PC-3 (cell line): ENCODE data around the gene CEACAM5. TPM values are rescaled to one million over a fixed set of nuclear protein-coding genes. Genes with fewer than 3 reads are reported as not detected.
"Not testable (repeated sequence)": the region's sequence is repeated elsewhere in the genome, so short reads cannot be mapped to it uniquely, and the experiment has no call there.

ENCODE experiments used
- ATAC-seq: fragments of 200-7000 bp; cut with Tn5 transposase; 2 replicates; pipeline ENCODE4 v1.9.1; 2020; ENCODE audit warnings: mild to moderate bottlenecking, moderate library complexity
- BruUV-seq: library from RNA; stranded (reverse); fragments of 400-500 nt; replicated peaks from 2 replicates; lab custom pipeline; 2021; lab: Mats Ljungman, UMichigan
- CTCF ChIA-PET: fragments of 300-600 bp; sonication (Branson Sonifier 250); formaldehyde crosslinking; loops from one replicate; lab custom pipeline; 2022; ENCODE audit warnings: antibody characterized with exemption; lab: Charles Lee
- POLR2A ChIA-PET: fragments of 300-600 bp; sonication (Branson Sonifier 250); formaldehyde crosslinking; loops from one replicate; lab custom pipeline; 2022; ENCODE audit warnings: antibody characterized with exemption; ENCODE audit not compliant: unreplicated experiment; lab: Charles Lee
- DNase-seq: peaks from one replicate; pipeline ENCODE4 v3.0.0-alpha.2; 2015
- H2AFZ ChIP-seq: fragments of 300-600 bp; sonication (generic); 2 replicates; pipeline ENCODE4 v1.6.0; 2016; ENCODE audit warnings: antibody characterized with exemption, low read length
- H3F3A ChIP-seq: fragments of 300-600 bp; sonication (generic); one replicate; pipeline ENCODE4 v1.6.0; 2017; ENCODE audit warnings: antibody characterized with exemption, low read length, control low read depth, mild to moderate bottlenecking; ENCODE audit not compliant: unreplicated experiment
- H3K27ac ChIP-seq: fragments of 300-600 bp; sonication (generic); 2 replicates; pipeline ENCODE4 v1.5.1; 2016; ENCODE audit warnings: mild to moderate bottlenecking, low read length
- H3K27me3 ChIP-seq: fragments of 300-600 bp; sonication (generic); 2 replicates; pipeline ENCODE4 v1.6.1; 2016; ENCODE audit warnings: low read length, mixed read lengths
- H3K36me3 ChIP-seq: fragments of 300-600 bp; sonication (generic); 2 replicates; pipeline ENCODE4 v1.6.1; 2016; ENCODE audit warnings: low read depth, mixed run types, low read length, mixed read lengths
- H3K4me1 ChIP-seq: fragments of 300-600 bp; sonication (generic); 2 replicates; pipeline ENCODE4 v1.5.1; 2016; ENCODE audit warnings: low read length; ENCODE audit not compliant: insufficient read depth
- H3K4me2 ChIP-seq: fragments of 300-600 bp; sonication (generic); 2 replicates; pipeline ENCODE4 v1.6.0; 2016; ENCODE audit warnings: low read length
- H3K4me3 ChIP-seq: fragments of 300-600 bp; sonication (generic); 2 replicates; pipeline ENCODE4 v1.5.1; 2016; ENCODE audit warnings: mild to moderate bottlenecking, low read length, mixed read lengths
- H3K79me2 ChIP-seq: fragments of 300-600 bp; sonication (generic); 2 replicates; pipeline ENCODE4 v1.6.1; 2017; ENCODE audit warnings: low read length, mixed read lengths
- H3K9ac ChIP-seq: fragments of 300-600 bp; sonication (generic); 2 replicates; pipeline ENCODE4 v1.6.0; 2016; ENCODE audit warnings: mild to moderate bottlenecking, low read length
- H3K9me2 ChIP-seq: fragments of 300-600 bp; sonication (generic); replicated peaks from 2 replicates; pipeline ENCODE4 v1.6.1; 2016; ENCODE audit warnings: mixed run types, low read length, mixed read lengths
- H3K9me3 ChIP-seq: fragments of 300-600 bp; sonication (generic); 2 replicates; pipeline ENCODE4 v1.6.1; 2016; ENCODE audit warnings: low read length, mixed read lengths
- H4K20me1 ChIP-seq: fragments of 300-600 bp; sonication (generic); 2 replicates; pipeline ENCODE4 v1.6.1; 2016; ENCODE audit warnings: low read length, mixed read lengths
- EZH2 ChIP-seq: fragments of 300-600 bp; sonication (generic); IDR thresholded peaks from one replicate; pipeline ENCODE4 v1.6.1; 2017; ENCODE audit warnings: antibody characterized with exemption, mild to moderate bottlenecking, low read length; ENCODE audit not compliant: unreplicated experiment
- EZH2phosphoT487 ChIP-seq: fragments of 300-600 bp; sonication (generic); IDR thresholded peaks from 2 replicates; pipeline ENCODE4 v1.6.1; 2018; ENCODE audit warnings: mild to moderate bottlenecking, antibody characterized with exemption, low read length, borderline replicate concordance
- intact Hi-C: fragments of 100-400 bp; cut with micrococcal nuclease; formaldehyde crosslinking; loops from 2 replicates; pipeline ENCODE4 v1.9.0; 2023
- total RNA-seq: library from RNA; depleted of rRNA; stranded (reverse); fragments of >200 nt; gene quantifications from 2 replicates; pipeline ENCODE4 v1.2.3, GENCODE V29; 2014
- TF ChIP-seq, protein P1 (sequence below): fragments of 300-600 bp; sonication (generic); conservative IDR thresholded peaks from 2 replicates; pipeline ENCODE4 v1.5.1; 2017; ENCODE audit warnings: antibody characterized with exemption, low read depth, mild to moderate bottlenecking, low read length

The CEACAM5 gene
- total RNA-seq, 1 experiment from 2014 or later = 2.8 TPM

DNA sequence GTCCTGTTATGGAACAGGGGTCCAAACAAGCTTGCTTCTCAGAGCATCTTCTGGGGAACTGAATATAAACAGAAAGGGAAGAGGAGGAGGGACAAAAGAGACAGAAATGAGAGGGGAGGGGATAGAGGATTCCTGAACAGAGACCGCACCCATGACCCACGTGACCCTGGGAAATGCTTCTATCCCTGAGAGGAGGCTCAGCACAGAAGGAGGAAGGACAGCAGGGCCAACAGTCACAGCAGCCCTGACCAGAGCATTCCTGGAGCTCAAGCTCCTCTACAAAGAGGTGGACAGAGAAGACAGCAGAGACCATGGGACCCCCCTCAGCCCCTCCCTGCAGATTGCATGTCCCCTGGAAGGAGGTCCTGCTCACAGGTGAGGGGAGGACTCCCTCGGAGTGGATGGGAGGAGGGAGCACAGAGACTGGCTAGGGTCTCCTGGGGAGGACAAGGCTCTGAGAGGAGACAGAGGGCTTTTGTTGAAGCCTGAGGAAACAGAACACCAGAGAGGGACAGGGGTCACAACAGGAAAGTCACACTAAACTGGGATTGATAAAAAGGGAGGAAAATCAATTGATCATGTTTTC lies 47.0 kb downstream of the CEACAM5 start, which contains the start of gene CEACAM6:
TSS of gene CEACAM6 (plus strand) at position 203 of the 586 bp plus-strand sequence. CDS start at position 312, 109 bp downstream.
- peak within 1 kb of the TSS; percentile 63 for H3K27ac ChIP-seq
- no peaks in the 10 kb centered on the region for H4K20me1 ChIP-seq
- H3K27me3 ChIP-seq = no peaks in the 10 kb centered on the region
- peak within 1 kb of the TSS; percentile 44 for H3K4me2 ChIP-seq
- no peaks in the 10 kb centered on the region for H3K79me2 ChIP-seq
- 0 out of 2 replicates have a peak within 1 kb of the TSS, but pooled peaks have one; percentile 27 for H3K9ac ChIP-seq
- no peak for TF ChIP-seq EZH2
- TF ChIP-seq EZH2phosphoT487 = no peak
- intact Hi-C loops = loop anchor here (2.0 kb wide), 1 partner anchor 19 kb away; no protein-coding TSS in a partner anchor
- ATAC-seq (no peak), DNase-seq (no peak)
- no peak within 1 kb of the TSS for H2AFZ ChIP-seq
- ChIA-PET POLR2A (no interaction called here), CTCF (interaction anchor here (0.6 kb wide), 1 partner anchor 30 kb away, joined by 3 read pairs; no protein-coding TSS in a partner anchor)
- no peaks in the 10 kb centered on the region for H3K9me3 ChIP-seq
- H3K36me3 ChIP-seq = no peaks in the 10 kb centered on the region
- BruUV-seq = TSS peak; percentile 71
- no peak within 1 kb of the TSS for H3K4me3 ChIP-seq
- H3K9me2 ChIP-seq = no peaks in the 10 kb centered on the region
- no peaks in the 10 kb centered on the region for H3F3A ChIP-seq
- peaks cover 45% of the 10 kb centered on the region for H3K4me1 ChIP-seq

DNA sequence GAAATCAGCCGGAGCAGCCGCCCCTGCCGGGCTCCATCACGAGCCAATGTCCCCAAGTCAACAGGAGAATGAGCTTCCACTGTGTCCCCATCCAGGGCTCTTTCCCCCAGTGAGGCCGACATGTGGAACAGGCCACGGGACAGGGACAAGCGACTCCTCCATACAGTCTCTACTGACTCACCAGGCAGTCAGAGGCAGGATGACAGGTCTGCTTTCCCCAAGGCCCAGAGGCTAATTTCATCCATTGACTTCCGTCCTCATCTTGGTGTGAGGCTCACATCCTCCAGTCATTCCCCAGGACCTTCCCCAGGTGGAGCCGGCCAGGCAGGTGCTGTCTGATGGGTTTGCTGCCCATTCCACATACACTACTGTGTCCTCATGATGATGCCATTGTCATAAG lies 50.4 kb downstream of the CEACAM5 start:
- Histone ChIP-seq H3K9me2 (no peaks in the 10 kb centered on the region), H3K27me3 (no peaks in the 10 kb centered on the region), H3K4me1 (peaks cover 39% of the 10 kb centered on the region), H3K36me3 (no peaks in the 10 kb centered on the region), H4K20me1 (no peaks in the 10 kb centered on the region), H3K9me3 (no peaks in the 10 kb centered on the region), H2AFZ (no peak overlapping the region), H3K4me3 (no peak overlapping the region), H3K79me2 (no peaks in the 10 kb centered on the region), H3K4me2 (no peak overlapping the region), H3K27ac (peak overlapping the region; percentile 52), H3K9ac (peak overlapping the region; percentile 27; the same call in 1 of the 2 replicates), H3F3A (no peaks in the 10 kb centered on the region)
- no TSS peak for BruUV-seq
- TF ChIP-seq, protein P1, sequence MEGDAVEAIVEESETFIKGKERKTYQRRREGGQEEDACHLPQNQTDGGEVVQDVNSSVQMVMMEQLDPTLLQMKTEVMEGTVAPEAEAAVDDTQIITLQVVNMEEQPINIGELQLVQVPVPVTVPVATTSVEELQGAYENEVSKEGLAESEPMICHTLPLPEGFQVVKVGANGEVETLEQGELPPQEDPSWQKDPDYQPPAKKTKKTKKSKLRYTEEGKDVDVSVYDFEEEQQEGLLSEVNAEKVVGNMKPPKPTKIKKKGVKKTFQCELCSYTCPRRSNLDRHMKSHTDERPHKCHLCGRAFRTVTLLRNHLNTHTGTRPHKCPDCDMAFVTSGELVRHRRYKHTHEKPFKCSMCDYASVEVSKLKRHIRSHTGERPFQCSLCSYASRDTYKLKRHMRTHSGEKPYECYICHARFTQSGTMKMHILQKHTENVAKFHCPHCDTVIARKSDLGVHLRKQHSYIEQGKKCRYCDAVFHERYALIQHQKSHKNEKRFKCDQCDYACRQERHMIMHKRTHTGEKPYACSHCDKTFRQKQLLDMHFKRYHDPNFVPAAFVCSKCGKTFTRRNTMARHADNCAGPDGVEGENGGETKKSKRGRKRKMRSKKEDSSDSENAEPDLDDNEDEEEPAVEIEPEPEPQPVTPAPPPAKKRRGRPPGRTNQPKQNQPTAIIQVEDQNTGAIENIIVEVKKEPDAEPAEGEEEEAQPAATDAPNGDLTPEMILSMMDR = no peak
- no peak for TF ChIP-seq EZH2
- TF ChIP-seq EZH2phosphoT487 = no peak
- intact Hi-C loops = no loop called here
- ChIA-PET CTCF (no interaction called here), POLR2A (interaction anchor here (0.6 kb wide), 1 partner anchor 47 kb away, joined by 6 read pairs; no protein-coding TSS in a partner anchor)
- peak; percentile 62 for DNase-seq
- ATAC-seq = peak; percentile 48

DNA sequence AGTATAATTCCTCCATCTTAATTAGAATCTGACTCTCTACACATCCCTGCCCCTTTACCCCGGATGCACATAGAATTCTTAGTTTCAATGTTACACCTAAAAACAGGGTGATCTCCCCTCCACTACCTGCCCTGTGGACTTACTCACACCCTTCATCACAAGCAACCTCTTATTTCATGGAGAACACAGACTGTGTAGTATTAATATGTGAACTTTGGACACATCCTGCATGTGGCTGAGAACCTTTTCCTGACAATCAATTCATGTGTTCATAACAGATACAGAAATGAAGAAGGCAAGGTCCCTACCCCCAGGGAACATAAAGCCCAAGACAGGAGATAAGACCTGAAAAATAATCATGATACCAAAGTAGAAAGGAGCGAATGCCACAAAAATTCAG lies 58.7 kb downstream of the CEACAM5 start:
- no TSS peak for BruUV-seq
- H3K9me2 ChIP-seq = no peaks in the 10 kb centered on the region
- TF ChIP-seq, protein P1 = no peak
- TF ChIP-seq EZH2phosphoT487 = no peak
- no peak for TF ChIP-seq EZH2
- no peak for ATAC-seq
- no peaks in the 10 kb centered on the region for H3F3A ChIP-seq
- ChIA-PET POLR2A (no interaction called here), CTCF (no interaction called here)
- no peak overlapping the region for H3K27ac ChIP-seq
- intact Hi-C loops = no loop called here
- no peak for DNase-seq
- H3K4me1 ChIP-seq = peaks cover 8% of the 10 kb centered on the region
- no peaks in the 10 kb centered on the region for H3K79me2 ChIP-seq
- H3K9ac ChIP-seq = no peak overlapping the region
- no peak overlapping the region for H2AFZ ChIP-seq
- H3K27me3 ChIP-seq = no peaks in the 10 kb centered on the region
- H3K9me3 ChIP-seq = no peaks in the 10 kb centered on the region
- no peaks in the 10 kb centered on the region for H3K36me3 ChIP-seq
- no peaks in the 10 kb centered on the region for H4K20me1 ChIP-seq
- no peak overlapping the region for H3K4me2 ChIP-seq
- no peak overlapping the region for H3K4me3 ChIP-seq

DNA sequence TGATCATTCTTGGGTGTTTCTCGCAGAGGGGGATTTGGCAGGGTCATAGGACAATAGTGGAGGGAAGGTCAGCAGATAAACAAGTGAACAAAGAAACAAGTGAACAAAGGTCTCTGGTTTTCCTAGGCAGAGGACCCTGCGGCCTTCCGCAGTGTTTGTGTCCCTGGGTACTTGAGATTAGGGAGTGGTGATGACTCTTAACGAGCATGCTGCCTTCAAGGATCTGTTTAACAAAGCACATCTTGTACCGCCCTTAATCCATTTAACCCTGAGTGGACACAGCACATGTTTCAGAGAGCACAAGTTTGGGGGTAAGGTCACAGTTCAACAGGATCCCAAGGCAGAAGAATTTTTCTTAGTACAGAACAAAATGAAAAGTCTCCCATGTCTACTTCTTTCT lies 59.7 kb downstream of the CEACAM5 start:
- H2AFZ ChIP-seq, H3K9me2 ChIP-seq, H3K27ac ChIP-seq, H3K9ac ChIP-seq, BruUV-seq, DNase-seq, H3K4me2 ChIP-seq, H3K27me3 ChIP-seq, intact Hi-C loops, CTCF ChIA-PET, H3K9me3 ChIP-seq, ATAC-seq, H4K20me1 ChIP-seq, H3K79me2 ChIP-seq, H3K4me3 ChIP-seq, H3F3A ChIP-seq, H3K36me3 ChIP-seq, POLR2A ChIA-PET: not testable (repeated sequence)
- peaks cover 18% of the 10 kb centered on the region for H3K4me1 ChIP-seq
